Transverse colon (tissue), 4 donors: Measurements from ENCODE around the gene RAP1GAP2. TPM values are rescaled to one million over a fixed set of nuclear protein-coding genes. Genes with fewer than 3 reads are reported as not detected.

Experiments used
- DNase-seq: peaks from one replicate; pipeline ENCODE4 v3.0.0-alpha.2; 2019
- H3K27ac ChIP-seq, 4 donors: fragments of 200-600 bp; sonication (generic); 2 replicates each; pipeline ENCODE4 v1.5.1; 2016 to 2018; ENCODE audit warnings: inconsistent platforms in 4 of 4
- H3K27me3 ChIP-seq: fragments of 200-600 bp; sonication (generic); 2 replicates; pipeline ENCODE4 v1.5.1; 2017; ENCODE audit warnings: inconsistent platforms
- H3K36me3 ChIP-seq, 4 donors: fragments of 200-600 bp; sonication (generic); 2 replicates each; pipeline ENCODE4 v1.5.1; 2017 to 2019; ENCODE audit warnings: inconsistent platforms in 4 of 4
- H3K4me1 ChIP-seq, 4 donors: fragments of 200-600 bp; sonication (generic); 2 replicates each; pipeline ENCODE4 v1.5.1; 2017 to 2020; ENCODE audit warnings: inconsistent platforms in 4 of 4
- H3K4me3 ChIP-seq, 4 donors: fragments of 200-600 bp; sonication (generic); 1 replicate in 1 of 4; 2 replicates in 3 of 4; pipeline versions ENCODE4 v1.5.1 to v1.6.1; 2017 to 2019; ENCODE audit warnings: inconsistent platforms in 4 of 4
- H3K9me3 ChIP-seq, 2 donors: fragments of 200-600 bp; sonication (generic); 2 replicates each; pipeline ENCODE4 v1.5.1; 2017 to 2019; ENCODE audit warnings: inconsistent platforms in 2 of 2
- CTCF ChIP-seq, 5 experiments: fragments of 200-600 bp in 3 of 5; fragments of 450-650 bp in 2 of 5; sonication (generic) in 3 of 5; IDR thresholded peaks; 1 replicate in 2 of 5; 2 replicates in 3 of 5; pipeline ENCODE4 v1.5.1; 2016 to 2017; ENCODE audit warnings: antibody characterized with exemption in 5 of 5, inconsistent platforms in 3 of 5, mild to moderate bottlenecking in 2 of 5, moderate library complexity in 1 of 5
- EP300 ChIP-seq: sonication (generic); formaldehyde crosslinking; IDR thresholded peaks from one replicate; pipeline ENCODE4 v1.6.1; 2017; ENCODE audit warnings: antibody characterized with exemption, low read depth
- POLR2A ChIP-seq: fragments of 450-650 bp; IDR thresholded peaks from one replicate; pipeline ENCODE4 v1.6.1; 2016; ENCODE audit warnings: antibody characterized with exemption, mild to moderate bottlenecking, moderate library complexity
- POLR2AphosphoS5 ChIP-seq, 3 donors: sonication (generic); formaldehyde crosslinking; IDR thresholded peaks; one replicate each; pipeline ENCODE4 v1.6.1; 2016; ENCODE audit warnings: antibody characterized with exemption in 3 of 3
- WGBS, 2 donors: methylation state at CpG; one replicate each; pipeline ENCODE4 v1.1.5; 2018; ENCODE audit warnings: low coverage in 1 of 2; 5-methylcytosine and 5-hydroxymethylcytosine counted together
- in situ Hi-C, 4 donors: fragments of 200-750 bp; cut with MboI; loops; one replicate each; pipeline versions ENCODE4 v1.15.0 to v1.15.1; 2017; ENCODE audit warnings: low sequenced_read_pairs in 3 of 4, low pct_ligation_motif_present in 1 of 4, low pct_unique_long_range_greater_than_20kb in 1 of 4
- intact Hi-C: fragments of 100-400 bp; cut with DNase I; formaldehyde crosslinking; loops from one replicate; pipeline ENCODE4 v1.15.1; 2023; ENCODE audit warnings: low total_unique reads
- total RNA-seq, 4 donors: library from RNA; depleted of rRNA; stranded (reverse); fragments of >200 nt; gene quantifications; one replicate each; pipeline ENCODE4 v1.1.0, GENCODE V29; 2016

Gene RAP1GAP2
- total RNA-seq, 4 donors from 2014 or later: 23.0 to 39.6 (median 33.9) TPM

GRCh38 chr17:2871205-2871604 is 75.0 kb downstream of the RAP1GAP2 start:
- intact Hi-C loops: no loop called here
- in situ Hi-C loops: no loop called here
- TF ChIP-seq CTCF (IDR thresholded peaks at IDR 0.05) (no peak), EP300 (no peak), POLR2A (no peak), POLR2AphosphoS5 (IDR thresholded peaks at IDR 0.05) (no peak)
- no peak overlapping the region for H3K4me3 ChIP-seq
- 75% methylated on average over 7 of the region's 7 CpGs; no CpG with 5 or more reads in 1 of the 2 donors for WGBS, 2 donors
- no peak overlapping the region for H3K27ac ChIP-seq
- no peaks in the 10 kb centered on the region for H3K4me1 ChIP-seq
- DNase-seq: no peak
- H3K36me3 ChIP-seq: no peaks in the 10 kb centered on the region
- no peaks in the 10 kb centered on the region for H3K27me3 ChIP-seq
- H3K9me3 ChIP-seq: no peaks in the 10 kb centered on the region

- Histone ChIP-seq H3K9me3 (no peaks in the 10 kb centered on the region), H3K27ac (no peak overlapping the region), H3K36me3 (no peaks in the 10 kb centered on the region), H3K4me1 (no peaks in the 10 kb centered on the region), H3K4me3 (no peak overlapping the region), H3K27me3 (no peaks in the 10 kb centered on the region)
- DNase-seq: no peak
- in situ Hi-C loops: no loop called here
- intact Hi-C loops: no loop called here
- TF ChIP-seq POLR2AphosphoS5 (IDR thresholded peaks at IDR 0.05) (no peak), CTCF (IDR thresholded peaks at IDR 0.05) (no peak)
- WGBS, 2 donors: 90 to 98% methylated on average over 5 to 9 of the region's 9 CpGs
Observed at GRCh38 chr17:2871720-2872119, 75.5 kb downstream of the RAP1GAP2 start.

GRCh38 chr17:2872282-2872681 is 76.0 kb downstream of the RAP1GAP2 start:
- Histone ChIP-seq H3K27ac (no peak overlapping the region), H3K4me3 (no peak overlapping the region), H3K9me3 (no peaks in the 10 kb centered on the region), H3K36me3 (no peaks in the 10 kb centered on the region), H3K4me1 (no peaks in the 10 kb centered on the region), H3K27me3 (no peaks in the 10 kb centered on the region)
- intact Hi-C loops: no loop called here
- DNase-seq: no peak
- WGBS, 2 donors: 71 to 80% methylated on average over 5 to 8 of the region's 8 CpGs
- no peak for TF ChIP-seq POLR2A
- no peak for TF ChIP-seq CTCF (IDR thresholded peaks at IDR 0.05)
- no peak for TF ChIP-seq EP300
- no peak for TF ChIP-seq POLR2AphosphoS5 (IDR thresholded peaks at IDR 0.05)
- in situ Hi-C loops: no loop called here

GRCh38 chr17:2874189-2874686 is 78.0 kb downstream of the RAP1GAP2 start:
- no peak overlapping the region for H3K27ac ChIP-seq
- H3K9me3 ChIP-seq: no peaks in the 10 kb centered on the region
- in situ Hi-C loops (no loop called here), intact Hi-C loops (no loop called here)
- WGBS, 2 donors: 56 to 59% methylated on average over 5 of the region's 5 CpGs
- no peak overlapping the region for H3K4me3 ChIP-seq
- H3K36me3 ChIP-seq: no peaks in the 10 kb centered on the region
- DNase-seq: no peak
- no peaks in the 10 kb centered on the region for H3K27me3 ChIP-seq
- TF ChIP-seq CTCF (IDR thresholded peaks at IDR 0.05): no peak
- TF ChIP-seq POLR2AphosphoS5 (IDR thresholded peaks at IDR 0.05): no peak
- no peak for TF ChIP-seq EP300
- no peak for TF ChIP-seq POLR2A
- no peaks in the 10 kb centered on the region for H3K4me1 ChIP-seq
